ENCODE measurements around the gene CPLX4.

DNA sequence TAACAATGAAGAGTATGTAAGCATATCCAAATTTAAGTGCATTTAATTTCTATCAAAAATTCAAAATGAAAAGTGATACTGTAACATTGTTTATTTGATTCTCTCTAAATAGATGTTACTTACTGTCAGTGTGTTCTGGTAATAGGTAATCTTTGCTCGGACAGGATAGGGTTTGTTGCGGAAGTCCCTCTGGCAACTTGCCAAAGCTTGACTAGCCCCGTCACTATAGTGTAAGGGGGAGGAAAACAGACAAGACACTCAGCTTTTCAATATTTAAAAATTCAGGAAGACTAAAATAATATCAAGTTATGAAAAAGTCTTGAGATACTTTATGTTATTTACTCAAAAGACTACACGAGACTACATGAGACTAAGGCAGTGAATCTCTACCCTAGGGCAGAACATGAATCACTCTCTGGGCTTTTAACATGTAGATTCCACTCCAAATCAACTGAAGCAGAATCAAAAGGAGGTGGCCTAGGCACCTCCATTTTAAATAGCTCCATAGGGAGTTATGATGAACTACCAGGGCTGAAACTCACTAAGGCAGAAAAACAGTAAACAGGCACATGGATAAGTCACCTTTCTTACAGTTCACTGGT, 34.7 kb upstream of the CPLX4 start:
- no peak for TF ChIP-seq TAF1 (IDR thresholded peaks at IDR 0.05; ENCODE audit: low read depth, low read length)
- no peak for TF ChIP-seq CTCF (IDR thresholded peaks at IDR 0.05; ENCODE audit: control extremely low read depth in 1 of 3, insufficient read depth in 1 of 3, low read depth in 1 of 3, low read length in 3 of 3)

All from H1 (cell line).